H1 (cell line): ENCODE results near the gene WHAMM.

Source experiments
- ASH2L ChIP-seq: fragments of 200-600, 300-600 bp; sonication (generic); IDR thresholded peaks from one replicate; pipeline ENCODE4 v1.7.1; 2017; ENCODE audit warnings: low read length
- CHD1 ChIP-seq: IDR thresholded peaks from 2 replicates; pipeline ENCODE4 v1.6.1; 2012; ENCODE audit warnings: low read depth, low read length, improper control_type of control experiment
- CREB1 ChIP-seq: IDR thresholded peaks from 2 replicates; pipeline ENCODE4 v1.6.1; 2012; ENCODE audit warnings: inconsistent platforms
- CTCF ChIP-seq, 3 experiments: IDR thresholded peaks; 1 replicate in 2 of 3; 2 replicates in 1 of 3; pipeline versions ENCODE4 v1.5.1 to v1.6.1; 2011; ENCODE audit warnings: low read length in 3 of 3, mild to moderate bottlenecking in 3 of 3, inconsistent platforms in 2 of 3, low read depth in 1 of 3, moderate library complexity in 1 of 3; ENCODE audit not compliant: insufficient read depth in 1 of 3; ENCODE audit errors: control extremely low read depth in 1 of 3
- EGR1 ChIP-seq: IDR thresholded peaks from 2 replicates; pipeline ENCODE4 v1.6.1; 2011; ENCODE audit warnings: low read depth, low read length, borderline replicate concordance
- EP300 ChIP-seq, 2 experiments: IDR thresholded peaks; 1 replicate in 1 of 2; 2 replicates in 1 of 2; pipeline ENCODE4 v1.6.1; 2011 to 2012; ENCODE audit warnings: low read depth in 2 of 2, low read length in 2 of 2, mild to moderate bottlenecking in 2 of 2, borderline replicate concordance in 1 of 2, inconsistent platforms in 1 of 2, moderate library complexity in 1 of 2
- EZH2 ChIP-seq: fragments of 200-600 bp; sonication (generic); IDR thresholded peaks from 2 replicates; pipeline ENCODE4 v1.7.1; 2012; ENCODE audit warnings: low read depth, mild to moderate bottlenecking, moderate library complexity, low read length, inconsistent platforms; ENCODE audit not compliant: severe bottlenecking
- JUND ChIP-seq: IDR thresholded peaks from 2 replicates; pipeline ENCODE4 v1.6.1; 2011; ENCODE audit warnings: mild to moderate bottlenecking, improper control_type of control experiment, low read length
- MAFK ChIP-seq: IDR thresholded peaks from 2 replicates; pipeline ENCODE4 v1.6.1; 2012; ENCODE audit warnings: low read depth, mild to moderate bottlenecking, improper control_type of control experiment, low read length
- POLR2A ChIP-seq, 2 experiments: IDR thresholded peaks; 1 replicate in 1 of 2; 2 replicates in 1 of 2; pipeline ENCODE4 v1.6.1; 2011; ENCODE audit warnings: low read depth in 2 of 2, low read length in 2 of 2, mild to moderate bottlenecking in 2 of 2; ENCODE audit errors: control extremely low read depth in 1 of 2
- POLR2AphosphoS5 ChIP-seq: IDR thresholded peaks from 2 replicates; pipeline ENCODE4 v1.6.1; 2011; ENCODE audit warnings: low read depth, low read length
- SIN3A ChIP-seq, 2 experiments: IDR thresholded peaks in 1 of 2; conservative IDR thresholded peaks in 1 of 2; 2 replicates each; pipeline ENCODE4 v1.6.1; 2011 to 2012; ENCODE audit warnings: low read length in 2 of 2, improper control_type of control experiment in 1 of 2, low read depth in 1 of 2, mild to moderate bottlenecking in 1 of 2
- SIX5 ChIP-seq: IDR thresholded peaks from 2 replicates; pipeline ENCODE4 v1.6.1; 2011; ENCODE audit warnings: mild to moderate bottlenecking, low read depth, low read length
- TAF1 ChIP-seq: IDR thresholded peaks from 2 replicates; pipeline ENCODE4 v1.6.1; 2011; ENCODE audit warnings: mild to moderate bottlenecking, low read depth, low read length

GRCh38 chr15:82851981-82852511 is 42.6 kb downstream of the WHAMM start:
- TF ChIP-seq CTCF (IDR thresholded peaks at IDR 0.05; ENCODE audit: control extremely low read depth in 1 of 3, insufficient read depth in 1 of 3, low read depth in 1 of 3, low read length in 3 of 3): no peak
- no peak for TF ChIP-seq EZH2
- no peak for TF ChIP-seq POLR2A (IDR thresholded peaks at IDR 0.05; ENCODE audit: control extremely low read depth in 1 of 2, low read depth in 2 of 2, low read length in 2 of 2)
- no peak for TF ChIP-seq SIX5
- TF ChIP-seq JUND: no peak
- TF ChIP-seq EP300 (IDR thresholded peaks at IDR 0.05; ENCODE audit: borderline replicate concordance in 1 of 2, low read depth in 2 of 2, low read length in 2 of 2): no peak
- no peak for TF ChIP-seq SIN3A (conservative IDR thresholded peaks at IDR 0.05 in 1 of 2, IDR thresholded peaks at IDR 0.05 in 1 of 2; ENCODE audit: low read depth in 1 of 2, low read length in 2 of 2)
- TF ChIP-seq TAF1: no peak
- no peak for TF ChIP-seq ASH2L
- no peak for TF ChIP-seq CREB1
- TF ChIP-seq POLR2AphosphoS5: no peak
- TF ChIP-seq MAFK: no peak
- TF ChIP-seq EGR1: no peak
- no peak for TF ChIP-seq CHD1
